Uterus (tissue), 2 donors: ENCODE measurements around the gene PPARA.

Experiments used
- POLR2A ChIP-seq, 2 donors: fragments of 450-650 bp; IDR thresholded peaks; one replicate each; pipeline ENCODE4 v1.6.1; 2016; ENCODE audit warnings: antibody characterized with exemption in 2 of 2, mild to moderate bottlenecking in 1 of 2, moderate library complexity in 1 of 2
- TF ChIP-seq, protein P1 (sequence below), 4 experiments: fragments of 200-600 bp in 2 of 4; fragments of 450-650 bp in 2 of 4; sonication (generic) in 2 of 4; IDR thresholded peaks; one replicate each; pipeline ENCODE4 v1.5.1; 2016 to 2019; ENCODE audit warnings: antibody characterized with exemption in 4 of 4, mild to moderate bottlenecking in 2 of 4, moderate library complexity in 1 of 4

DNA sequence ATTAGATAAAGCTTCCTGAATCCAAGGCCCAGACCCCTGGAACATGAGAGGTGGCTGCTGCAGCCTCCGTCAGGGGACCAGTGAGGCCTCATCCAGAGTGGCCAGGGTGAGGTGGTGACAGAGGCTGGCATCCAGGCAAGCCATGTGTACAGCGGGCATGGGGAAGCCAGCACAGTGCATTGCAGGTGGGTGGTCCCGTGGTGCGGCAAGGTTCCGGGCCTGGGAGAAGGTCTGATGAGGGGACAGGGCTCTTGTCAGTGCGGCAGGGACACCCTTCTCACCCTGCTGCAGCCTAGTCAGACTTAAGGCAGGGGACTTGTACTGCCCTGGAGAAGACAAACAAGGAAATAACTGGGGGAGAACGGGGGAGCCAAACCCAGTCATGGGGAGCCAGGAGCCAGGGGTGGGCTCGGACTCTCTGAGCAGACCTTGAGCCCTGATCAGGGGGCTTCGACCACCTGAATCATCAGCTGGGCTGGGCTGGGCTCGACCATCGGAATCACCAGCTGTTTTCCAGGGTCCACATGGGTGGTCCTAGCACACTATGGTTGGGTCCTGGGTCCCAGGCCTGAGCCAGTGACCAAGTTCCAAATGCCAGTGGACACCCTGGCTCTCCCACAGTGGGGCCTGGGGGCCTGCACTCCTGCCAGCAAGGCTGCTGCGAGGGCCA lies 122.6 kb downstream of the PPARA start:
- no peak for TF ChIP-seq POLR2A (IDR thresholded peaks at IDR 0.05)
- TF ChIP-seq, protein P1, sequence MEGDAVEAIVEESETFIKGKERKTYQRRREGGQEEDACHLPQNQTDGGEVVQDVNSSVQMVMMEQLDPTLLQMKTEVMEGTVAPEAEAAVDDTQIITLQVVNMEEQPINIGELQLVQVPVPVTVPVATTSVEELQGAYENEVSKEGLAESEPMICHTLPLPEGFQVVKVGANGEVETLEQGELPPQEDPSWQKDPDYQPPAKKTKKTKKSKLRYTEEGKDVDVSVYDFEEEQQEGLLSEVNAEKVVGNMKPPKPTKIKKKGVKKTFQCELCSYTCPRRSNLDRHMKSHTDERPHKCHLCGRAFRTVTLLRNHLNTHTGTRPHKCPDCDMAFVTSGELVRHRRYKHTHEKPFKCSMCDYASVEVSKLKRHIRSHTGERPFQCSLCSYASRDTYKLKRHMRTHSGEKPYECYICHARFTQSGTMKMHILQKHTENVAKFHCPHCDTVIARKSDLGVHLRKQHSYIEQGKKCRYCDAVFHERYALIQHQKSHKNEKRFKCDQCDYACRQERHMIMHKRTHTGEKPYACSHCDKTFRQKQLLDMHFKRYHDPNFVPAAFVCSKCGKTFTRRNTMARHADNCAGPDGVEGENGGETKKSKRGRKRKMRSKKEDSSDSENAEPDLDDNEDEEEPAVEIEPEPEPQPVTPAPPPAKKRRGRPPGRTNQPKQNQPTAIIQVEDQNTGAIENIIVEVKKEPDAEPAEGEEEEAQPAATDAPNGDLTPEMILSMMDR (IDR thresholded peaks at IDR 0.05), result no peak
